HEK293 (cell line): Measurements from ENCODE around the gene PALS2.

ENCODE experiments used
- CTCF ChIA-PET: fragments of 350-600 bp; formaldehyde crosslinking; extraction: SDS; loops from one replicate; lab custom pipeline; 2021; ENCODE audit warnings: antibody characterized with exemption; lab: Yijun Ruan, JAX
- POLR2A ChIA-PET: fragments of 300-600 bp; formaldehyde crosslinking; extraction: SDS; loops from one replicate; lab custom pipeline; 2020; ENCODE audit warnings: antibody characterized with exemption, inconsistent platforms; lab: Yijun Ruan, JAX
- H3K27ac ChIP-seq: fragments of 200-500 bp; sonication (Bioruptor generic); 2 replicates; pipeline ENCODE4 v1.5.1; 2014; ENCODE audit warnings: low read depth, low read length, control low read depth, inconsistent platforms; ENCODE audit errors: extremely low read depth
- H3K36me3 ChIP-seq, 2 experiments: fragments of 200-500 bp in 1 of 2; sonication (Bioruptor generic) in 1 of 2; 1 replicate in 1 of 2; 2 replicates in 1 of 2; pipeline ENCODE4 v1.5.1; 2014 to 2017; ENCODE audit warnings: inconsistent platforms in 2 of 2, low read length in 2 of 2; ENCODE audit not compliant: control insufficient read depth in 2 of 2, insufficient read depth in 1 of 2
- H3K4me1 ChIP-seq: fragments of 200-500 bp; sonication (Bioruptor generic); 2 replicates; pipeline ENCODE4 v1.5.1; 2014; ENCODE audit warnings: mild to moderate bottlenecking, low read length, inconsistent platforms; ENCODE audit not compliant: control insufficient read depth, insufficient read depth
- H3K4me3 ChIP-seq: 2 replicates; pipeline ENCODE4 v1.5.1; 2011; ENCODE audit warnings: low read depth, mild to moderate bottlenecking, control low read depth, low read length, moderate library complexity
- H3K9me3 ChIP-seq: fragments of 200-500 bp; sonication (Bioruptor generic); 2 replicates; pipeline ENCODE4 v1.5.1; 2014; ENCODE audit warnings: low read depth, low read length, inconsistent platforms; ENCODE audit not compliant: control insufficient read depth, insufficient read depth
- EGR2 ChIP-seq: fragments of 450-650 bp; formaldehyde crosslinking; IDR thresholded peaks from 2 replicates; pipeline ENCODE4 v1.5.1; 2016; ENCODE audit warnings: low read depth, missing biosample characterization, missing genetic modification characterization
- HOXA7 ChIP-seq: sonication (generic); formaldehyde crosslinking; IDR thresholded peaks from 2 replicates; pipeline ENCODE4 v1.8.1; 2022; ENCODE audit warnings: missing genetic modification reagents, borderline replicate concordance
- HOXC10 ChIP-seq: sonication (generic); formaldehyde crosslinking; IDR thresholded peaks from 2 replicates; pipeline ENCODE4 v1.8.1; 2023; ENCODE audit warnings: mild to moderate bottlenecking, missing genetic modification reagents
- KLF16 ChIP-seq: fragments of 450-650 bp; formaldehyde crosslinking; IDR thresholded peaks from 2 replicates; pipeline ENCODE4 v1.5.1; 2017; ENCODE audit warnings: missing biosample characterization, missing genetic modification characterization
- OVOL3 ChIP-seq: fragments of 450-650 bp; formaldehyde crosslinking; IDR thresholded peaks from 2 replicates; pipeline ENCODE4 v1.5.1; 2016; ENCODE audit warnings: missing biosample characterization, missing genetic modification characterization
- SALL2 ChIP-seq: fragments of 450-650 bp; formaldehyde crosslinking; IDR thresholded peaks from 2 replicates; pipeline ENCODE4 v1.5.0; 2017; ENCODE audit warnings: missing biosample characterization, mild to moderate bottlenecking, missing genetic modification characterization, borderline replicate concordance
- SCRT1 ChIP-seq: fragments of 450-650 bp; formaldehyde crosslinking; IDR thresholded peaks from 2 replicates; pipeline ENCODE4 v1.5.1; 2016; ENCODE audit warnings: missing biosample characterization, missing genetic modification characterization, borderline replicate concordance
- ZFP3 ChIP-seq: fragments of 450-650 bp; formaldehyde crosslinking; IDR thresholded peaks from 2 replicates; pipeline ENCODE4 v1.5.1; 2016; ENCODE audit warnings: low read depth, missing biosample characterization, missing genetic modification characterization
- ZIC2 ChIP-seq: fragments of 450-650 bp; formaldehyde crosslinking; IDR thresholded peaks from 2 replicates; pipeline ENCODE4 v1.5.1; 2016; ENCODE audit warnings: missing biosample characterization, missing genetic modification characterization
- ZNF114 ChIP-seq: fragments of 450-650 bp; formaldehyde crosslinking; IDR thresholded peaks from 2 replicates; pipeline ENCODE4 v1.5.0; 2017; ENCODE audit warnings: missing biosample characterization, missing genetic modification characterization
- ZNF16 ChIP-seq: fragments of 450-650 bp; formaldehyde crosslinking; IDR thresholded peaks from 2 replicates; pipeline ENCODE4 v1.5.1; 2016; ENCODE audit warnings: low read depth, missing biosample characterization, missing genetic modification characterization
- ZNF18 ChIP-seq: fragments of 450-650 bp; formaldehyde crosslinking; IDR thresholded peaks from 2 replicates; pipeline ENCODE4 v1.5.1; 2016; ENCODE audit warnings: missing biosample characterization, missing genetic modification characterization
- ZNF223 ChIP-seq: fragments of 450-650 bp; formaldehyde crosslinking; IDR thresholded peaks from 2 replicates; pipeline ENCODE4 v1.5.1; 2016; ENCODE audit warnings: missing biosample characterization, missing genetic modification characterization
- ZNF266 ChIP-seq: fragments of 450-650 bp; formaldehyde crosslinking; IDR thresholded peaks from 2 replicates; pipeline ENCODE4 v1.5.1; 2016; ENCODE audit warnings: missing biosample characterization, missing genetic modification characterization, low read depth
- ZNF292 ChIP-seq: fragments of 450-650 bp; formaldehyde crosslinking; IDR thresholded peaks from 2 replicates; pipeline ENCODE4 v1.5.1; 2016; ENCODE audit warnings: low read depth, missing biosample characterization, missing genetic modification characterization, borderline replicate concordance
- ZNF324 ChIP-seq: fragments of 450-650 bp; formaldehyde crosslinking; IDR thresholded peaks from 2 replicates; pipeline ENCODE4 v1.5.1; 2016; ENCODE audit warnings: missing biosample characterization, missing genetic modification characterization
- ZNF341 ChIP-seq: fragments of 450-650 bp; formaldehyde crosslinking; IDR thresholded peaks from 2 replicates; pipeline ENCODE4; 2016; ENCODE audit warnings: low read depth, missing biosample characterization, missing genetic modification characterization
- ZNF366 ChIP-seq: fragments of 450-650 bp; formaldehyde crosslinking; conservative IDR thresholded peaks from 2 replicates; pipeline ENCODE4 v1.5.1; 2016; ENCODE audit warnings: missing biosample characterization, missing genetic modification characterization
- ZNF37A ChIP-seq: fragments of 450-650 bp; IDR thresholded peaks from 2 replicates; pipeline ENCODE4 v1.5.1; 2018; ENCODE audit warnings: missing biosample characterization, missing genetic modification characterization
- ZNF449 ChIP-seq: fragments of 450-650 bp; formaldehyde crosslinking; IDR thresholded peaks from 2 replicates; pipeline ENCODE4 v1.5.1; 2017; ENCODE audit warnings: missing biosample characterization, mild to moderate bottlenecking, missing genetic modification characterization, moderate library complexity
- ZNF473 ChIP-seq: fragments of 450-650 bp; formaldehyde crosslinking; IDR thresholded peaks from 2 replicates; pipeline ENCODE4 v1.5.1; 2017; ENCODE audit warnings: missing biosample characterization, missing genetic modification characterization
- ZNF48 ChIP-seq: fragments of 450-650 bp; formaldehyde crosslinking; IDR thresholded peaks from 2 replicates; pipeline ENCODE4 v1.5.1; 2016; ENCODE audit warnings: missing biosample characterization, missing genetic modification characterization
- ZNF514 ChIP-seq: fragments of 450-650 bp; formaldehyde crosslinking; IDR thresholded peaks from 2 replicates; pipeline ENCODE4 v1.5.1; 2016; ENCODE audit warnings: missing biosample characterization, missing genetic modification characterization
- ZNF518A ChIP-seq: fragments of 450-650 bp; formaldehyde crosslinking; conservative IDR thresholded peaks from 2 replicates; pipeline ENCODE4 v1.5.1; 2016; ENCODE audit warnings: low read depth, missing biosample characterization, missing genetic modification characterization
- ZNF561 ChIP-seq: fragments of 450-650 bp; IDR thresholded peaks from 2 replicates; pipeline ENCODE4 v1.5.1; 2018; ENCODE audit warnings: missing biosample characterization, missing genetic modification characterization, borderline replicate concordance
- ZNF585B ChIP-seq: fragments of 450-650 bp; formaldehyde crosslinking; IDR thresholded peaks from 2 replicates; pipeline ENCODE4 v1.5.1; 2016; ENCODE audit warnings: missing biosample characterization, missing genetic modification characterization
- ZNF623 ChIP-seq: fragments of 450-650 bp; formaldehyde crosslinking; IDR thresholded peaks from 2 replicates; pipeline ENCODE4 v1.5.1; 2016; ENCODE audit warnings: missing biosample characterization, missing genetic modification characterization
- ZNF664 ChIP-seq: fragments of 450-650 bp; formaldehyde crosslinking; IDR thresholded peaks from 2 replicates; pipeline ENCODE4 v1.5.1; 2016; ENCODE audit warnings: missing biosample characterization, missing genetic modification characterization

Gene PALS2

GRCh38 chr7:24531255-24531654 lies 42.0 kb upstream of the PALS2 start:
- Histone ChIP-seq H3K4me3 (no peak overlapping the region), H3K4me1 (no peaks in the 10 kb centered on the region), H3K36me3 (no peaks in the 10 kb centered on the region), H3K27ac (no peak overlapping the region), H3K9me3 (no peaks in the 10 kb centered on the region)
- POLR2A ChIA-PET: no interaction called here
- TF ChIP-seq ZNF341 (tag by site-specific recombination) (no peak), ZIC2 (tag by site-specific recombination) (no peak), ZNF324 (no peak), EGR2 (no peak), KLF16 (no peak), ZNF266 (tag by site-specific recombination) (no peak), ZNF223 (tag by site-specific recombination) (no peak), SALL2 (tag by site-specific recombination) (no peak), HOXA7 (CRISPR knock-in tag) (no peak), ZNF561 (no peak)
- CTCF ChIA-PET: no interaction called here

GRCh38 chr7:24536682-24537081 lies 36.6 kb upstream of the PALS2 start:
- POLR2A ChIA-PET: no interaction called here
- no peaks in the 10 kb centered on the region for H3K36me3 ChIP-seq
- H3K27ac ChIP-seq: no peak overlapping the region
- no peak overlapping the region for H3K4me3 ChIP-seq
- CTCF ChIA-PET: no interaction called here
- TF ChIP-seq ZNF37A (tag by site-specific recombination) (no peak), ZNF473 (no peak), HOXC10 (CRISPR knock-in tag) (no peak), ZNF514 (tag by site-specific recombination) (no peak), ZNF18 (no peak), ZNF114 (tag by site-specific recombination) (no peak), OVOL3 (tag by site-specific recombination) (no peak), ZNF366 (tag by site-specific recombination) (no peak), EGR2 (no peak), ZNF664 (no peak), ZNF292 (no peak), ZNF449 (tag by site-specific recombination) (no peak), ZNF585B (tag by site-specific recombination) (no peak), ZNF518A (no peak), ZNF16 (tag by site-specific recombination) (no peak), ZNF623 (no peak), SALL2 (tag by site-specific recombination) (no peak), SCRT1 (no peak), ZNF48 (tag by site-specific recombination) (no peak), ZFP3 (tag by site-specific recombination) (no peak)
- no peaks in the 10 kb centered on the region for H3K9me3 ChIP-seq
- no peaks in the 10 kb centered on the region for H3K4me1 ChIP-seq
